ENCODE data around the gene CLDN18. TPM values are rescaled to one million over a fixed set of nuclear protein-coding genes. Genes with fewer than 3 reads are reported as not detected.

CLDN18 gene
- not detected for total RNA-seq

GRCh38 chr3:138009476-138010272 lies at the start of gene CLDN18:
CLDN18 (plus strand) TSS chr3:138010165; CDS start chr3:138010226, 61 bp downstream.
- no peak for DNase-seq

GRCh38 chr3:137962251-137962650 lies 47.7 kb upstream of the CLDN18 start:
- DNase-seq = no peak

GRCh38 chr3:137963463-137963862 lies 46.5 kb upstream of the CLDN18 start:
- DNase-seq = no peak

- peak; percentile 22 for DNase-seq
These were observed 38.8 kb upstream of the CLDN18 start for GRCh38 chr3:137970914-137971831.

GRCh38 chr3:137972396-137972795 lies 37.6 kb upstream of the CLDN18 start:
- DNase-seq = no peak

GRCh38 chr3:137978328-137978727 lies 31.6 kb upstream of the CLDN18 start:
- DNase-seq = no peak

- DNase-seq = no peak
These were observed 22.2 kb upstream of the CLDN18 start for GRCh38 chr3:137987723-137988122.

GRCh38 chr3:137988152-137988551 lies 21.8 kb upstream of the CLDN18 start:
- DNase-seq = no peak

GRCh38 chr3:137988982-137989381 lies 21.0 kb upstream of the CLDN18 start:
- no peak for DNase-seq

GRCh38 chr3:137990427-137990826 lies 19.5 kb upstream of the CLDN18 start:
- no peak for DNase-seq

- no peak for DNase-seq
These were observed 17.4 kb upstream of the CLDN18 start for GRCh38 chr3:137992592-137992991.

- no peak for DNase-seq
These were observed 11.6 kb upstream of the CLDN18 start for GRCh38 chr3:137998121-137999042.

GRCh38 chr3:138003069-138003468 lies 6.9 kb upstream of the CLDN18 start:
- DNase-seq = no peak

- no peak for DNase-seq
These were observed 4.3 kb upstream of the CLDN18 start for GRCh38 chr3:138005627-138006026.

- no peak for DNase-seq
These were observed 2.1 kb upstream of the CLDN18 start for GRCh38 chr3:138007898-138008297.

GRCh38 chr3:138010273-138010590 lies 267 bp downstream of the CLDN18 start:
- no peak for DNase-seq

GRCh38 chr3:138011722-138012121 lies 1.8 kb downstream of the CLDN18 start:
- DNase-seq = no peak

- no peak for DNase-seq
These were observed 2.6 kb downstream of the CLDN18 start for GRCh38 chr3:138012526-138012925.

- no peak for DNase-seq
These were observed 6.1 kb downstream of the CLDN18 start for GRCh38 chr3:138016065-138016464.

- DNase-seq = no peak
These were observed 9.5 kb downstream of the CLDN18 start for GRCh38 chr3:138019281-138020069.

GRCh38 chr3:138023754-138024153 lies 13.8 kb downstream of the CLDN18 start:
- no peak for DNase-seq

GRCh38 chr3:138025553-138025952 lies 15.6 kb downstream of the CLDN18 start:
- no peak for DNase-seq
